AG04449 (cell line): ENCODE data around the gene ABCB4.

Source experiments
- CTCF ChIA-PET: fragments of 350-600 bp; formaldehyde crosslinking; extraction: SDS; loops from one replicate; lab custom pipeline; 2021; ENCODE audit warnings: antibody characterized with exemption; lab: Yijun Ruan, JAX
- POLR2A ChIA-PET: fragments of 400-600, 350-600 bp; formaldehyde crosslinking; extraction: SDS; loops from one replicate; lab custom pipeline; 2020; ENCODE audit warnings: antibody characterized with exemption, inconsistent platforms; lab: Yijun Ruan, JAX
- DNase-seq: peaks from one replicate; pipeline ENCODE4 v3.0.0-alpha.2; 2010; ENCODE audit warnings: low read depth, low spot score
- H3K4me3 ChIP-seq: 2 replicates; pipeline ENCODE4 v1.5.1; 2011; ENCODE audit warnings: low read depth, mild to moderate bottlenecking, control low read depth, low read length
- CTCF ChIP-seq: IDR thresholded peaks from one replicate; pipeline ENCODE4 v1.5.1; 2011; ENCODE audit warnings: mild to moderate bottlenecking, moderate library complexity, low read length, control low read depth, inconsistent platforms; ENCODE audit not compliant: insufficient read depth; ENCODE audit errors: missing control alignments

The ABCB4 gene

GRCh38 chr7:87424075-87424474, 51.4 kb downstream of the ABCB4 start:
- no peak for DNase-seq
- no peak overlapping the region for H3K4me3 ChIP-seq
- POLR2A ChIA-PET, result no interaction called here
- TF ChIP-seq CTCF, result no peak
- CTCF ChIA-PET, result interaction anchor here (1.0 to 19.3 kb wide), 3 partner anchors 9 to 108 kb away, joined by 3 to 488 read pairs (median 4); no protein-coding TSS in a partner anchor

- no peak for DNase-seq
- no peak overlapping the region for H3K4me3 ChIP-seq
- no peak for TF ChIP-seq CTCF
- POLR2A ChIA-PET, result no interaction called here
- CTCF ChIA-PET, result interaction anchor here (1.2 to 19.3 kb wide), 4 partner anchors 16 to 113 kb away, joined by 3 to 488 read pairs (median 33); no protein-coding TSS in a partner anchor
These were observed 55.3 kb downstream of the ABCB4 start for GRCh38 chr7:87420173-87420572.

GRCh38 chr7:87416682-87417587, 58.5 kb downstream of the ABCB4 start:
- CTCF ChIA-PET, result interaction anchor here (0.5 to 19.3 kb wide), 30 partner anchors 7 to 490 kb away, joined by 3 to 488 read pairs (median 5); partner anchors contain the start of genes CROT and TMEM243
- POLR2A ChIA-PET, result no interaction called here

GRCh38 chr7:87414794-87415188, 60.7 kb downstream of the ABCB4 start:
- TF ChIP-seq CTCF, result no peak
- no peak for DNase-seq
- CTCF ChIA-PET, result interaction anchor here (1.2 to 19.3 kb wide), 15 partner anchors 8 to 472 kb away, joined by 4 to 488 read pairs (median 8); partner anchors contain the start of gene TMEM243
- POLR2A ChIA-PET, result interaction anchor here (0.8 to 1.4 kb wide), 3 partner anchors 69 to 262 kb away, joined by 3 read pairs; partner anchors contain the start of genes CROT and DMTF1
- H3K4me3 ChIP-seq, result no peak overlapping the region

More at GRCh38 chr7:87416682-87417587, 58.5 kb downstream of the ABCB4 start:
- H3K4me3 ChIP-seq, result no peak overlapping the region
- peak; percentile 10 for DNase-seq
- peak; percentile 40 for TF ChIP-seq CTCF

GRCh38 chr7:87413951-87414793, 61.3 kb downstream of the ABCB4 start:
- TF ChIP-seq CTCF, result no peak
- peak; percentile 28 for DNase-seq
- POLR2A ChIA-PET, result interaction anchor here (0.8 to 1.4 kb wide), 3 partner anchors 69 to 262 kb away, joined by 3 read pairs; partner anchors contain the start of genes CROT and DMTF1
- H3K4me3 ChIP-seq, result no peak overlapping the region
- CTCF ChIA-PET, result interaction anchor here (0.6 to 19.3 kb wide), 14 partner anchors 8 to 279 kb away, joined by 4 to 488 read pairs (median 7); no protein-coding TSS in a partner anchor
